OCI-LY7 (cell line): ENCODE measurements around the gene KCNQ2. TPM values are rescaled to one million over a fixed set of nuclear protein-coding genes. Genes with fewer than 3 reads are reported as not detected.

Experiments
- BruUV-seq: library from RNA; stranded (reverse); fragments of 400-500 nt; replicated peaks from 2 replicates; lab custom pipeline; 2021; lab: Mats Ljungman, UMichigan
- CTCF ChIA-PET: fragments of 300-600 bp; sonication (Branson Sonifier 250); formaldehyde crosslinking; loops from one replicate; lab custom pipeline; 2022; ENCODE audit warnings: antibody characterized with exemption; ENCODE audit not compliant: unreplicated experiment; lab: Charles Lee
- POLR2A ChIA-PET: fragments of 300-600 bp; sonication (Branson Sonifier 250); formaldehyde crosslinking; loops from one replicate; lab custom pipeline; 2022; ENCODE audit warnings: antibody characterized with exemption; lab: Charles Lee
- DNase-seq: peaks from one replicate; pipeline ENCODE4 v3.0.0-alpha.2; 2015; ENCODE audit warnings: low spot score
- H2AFZ ChIP-seq: fragments of 200-600 bp; sonication (generic), shearing (Covaris generic); 2 replicates; pipeline ENCODE4 v1.6.1; 2014; ENCODE audit warnings: mild to moderate bottlenecking, antibody characterized with exemption, low read length, moderate library complexity
- H3K27ac ChIP-seq: fragments of 200-600 bp; sonication (generic); 2 replicates; pipeline ENCODE4 v1.5.1; 2014; ENCODE audit warnings: mixed run types, low read depth, mild to moderate bottlenecking, moderate library complexity, low read length, inconsistent platforms; ENCODE audit not compliant: poor library complexity, severe bottlenecking
- H3K36me3 ChIP-seq: fragments of 200-600 bp; sonication (generic); 2 replicates; pipeline ENCODE4 v1.6.1; 2014; ENCODE audit warnings: mild to moderate bottlenecking, antibody characterized with exemption, low read length, moderate library complexity, mixed read lengths; ENCODE audit not compliant: insufficient read depth
- H3K4me1 ChIP-seq: fragments of 200-600 bp; sonication (generic); 2 replicates; pipeline ENCODE4 v1.5.1; 2014; ENCODE audit warnings: mild to moderate bottlenecking, low read length; ENCODE audit not compliant: insufficient read depth, poor library complexity, severe bottlenecking
- H3K4me2 ChIP-seq: fragments of 200-600 bp; sonication (generic); 2 replicates; pipeline ENCODE4 v1.6.1; 2014; ENCODE audit warnings: mild to moderate bottlenecking, low read length
- H3K4me3 ChIP-seq: fragments of 200-600 bp; sonication (generic); 2 replicates; pipeline ENCODE4 v1.5.1; 2014; ENCODE audit warnings: mild to moderate bottlenecking, low read depth, low read length; ENCODE audit not compliant: poor library complexity, severe bottlenecking
- H3K79me2 ChIP-seq: fragments of 200-600 bp; sonication (generic); 2 replicates; pipeline ENCODE4 v1.6.1; 2016; ENCODE audit warnings: low read depth, mild to moderate bottlenecking, low read length, moderate library complexity, mixed read lengths; ENCODE audit not compliant: insufficient read depth
- H3K9me2 ChIP-seq: fragments of 200-600 bp; sonication (generic); 2 replicates; pipeline ENCODE4 v1.6.1; 2016; ENCODE audit warnings: mild to moderate bottlenecking, low read length, mixed read lengths; ENCODE audit not compliant: insufficient read depth
- H3K9me3 ChIP-seq: fragments of 200-600 bp; sonication (generic); 2 replicates; pipeline ENCODE4 v1.6.1; 2014; ENCODE audit warnings: mild to moderate bottlenecking, mixed run types, low read length, mixed read lengths
- H4K20me1 ChIP-seq: fragments of 200-600 bp; sonication (generic); 2 replicates; pipeline ENCODE4 v1.6.1; 2014; ENCODE audit warnings: mild to moderate bottlenecking, antibody characterized with exemption, low read length, moderate library complexity, mixed read lengths; ENCODE audit not compliant: insufficient read depth
- CTCF ChIP-seq: fragments of 200-600 bp; sonication (generic); conservative IDR thresholded peaks from 2 replicates; pipeline ENCODE4 v1.5.1; 2014; ENCODE audit warnings: mild to moderate bottlenecking, antibody characterized with exemption, low read length, moderate library complexity, mixed read lengths
- EZH2phosphoT487 ChIP-seq: fragments of 200-600 bp; sonication (generic); IDR thresholded peaks from 2 replicates; pipeline ENCODE4 v1.6.1; 2018; ENCODE audit warnings: low read depth, borderline replicate concordance, mild to moderate bottlenecking, mixed run types, antibody characterized with exemption, low read length, moderate library complexity, mixed read lengths
- intact Hi-C: fragments of 100-400 bp; cut with micrococcal nuclease; formaldehyde crosslinking; loops from one replicate; pipeline ENCODE4 v1.10.0; 2022; ENCODE audit not compliant: unreplicated experiment
- total RNA-seq, 2 experiments: library from RNA; depleted of rRNA in 1 of 2; stranded (reverse); fragments of >200 nt in 1 of 2; shearing (Covaris generic) in 1 of 2; gene quantifications; 2 replicates each; pipeline ENCODE4 v1.2.3, GENCODE V29; 2014 to 2022

KCNQ2 gene
- total RNA-seq, 2 experiments from 2014 or later: not detected

GRCh38 chr20:63394920-63395455 is 77.5 kb downstream of the KCNQ2 start:
- no peaks in the 10 kb centered on the region for H4K20me1 ChIP-seq
- H3K4me3 ChIP-seq: no peak overlapping the region
- H3K4me1 ChIP-seq: no peaks in the 10 kb centered on the region
- BruUV-seq: no TSS peak
- H3K36me3 ChIP-seq: no peaks in the 10 kb centered on the region
- intact Hi-C loops: no loop called here
- no peak overlapping the region for H3K27ac ChIP-seq
- POLR2A ChIA-PET: no interaction called here
- no peaks in the 10 kb centered on the region for H3K79me2 ChIP-seq
- TF ChIP-seq EZH2phosphoT487: no peak
- no peak for TF ChIP-seq CTCF
- no peaks in the 10 kb centered on the region for H3K9me3 ChIP-seq
- H3K9me2 ChIP-seq: no peaks in the 10 kb centered on the region
- no peak for DNase-seq
- H2AFZ ChIP-seq: no peak overlapping the region
- no peak overlapping the region for H3K4me2 ChIP-seq
- CTCF ChIA-PET: no interaction called here

GRCh38 chr20:63394069-63394919 is 78.2 kb downstream of the KCNQ2 start:
- Histone ChIP-seq H3K27ac (no peak overlapping the region), H3K9me2 (no peaks in the 10 kb centered on the region), H3K4me3 (no peak overlapping the region), H3K9me3 (no peaks in the 10 kb centered on the region), H2AFZ (no peak overlapping the region), H4K20me1 (no peaks in the 10 kb centered on the region), H3K79me2 (no peaks in the 10 kb centered on the region), H3K4me2 (no peak overlapping the region), H3K36me3 (no peaks in the 10 kb centered on the region), H3K4me1 (no peaks in the 10 kb centered on the region)
- ChIA-PET POLR2A (no interaction called here), CTCF (no interaction called here)
- no peak for DNase-seq
- intact Hi-C loops: no loop called here
- TF ChIP-seq EZH2phosphoT487: no peak
- no TSS peak for BruUV-seq

GRCh38 chr20:63393566-63393965 is 78.9 kb downstream of the KCNQ2 start:
- intact Hi-C loops: no loop called here
- BruUV-seq: no TSS peak
- no peaks in the 10 kb centered on the region for H3K4me1 ChIP-seq
- H3K4me3 ChIP-seq: no peak overlapping the region
- no peak for DNase-seq
- H2AFZ ChIP-seq: no peak overlapping the region
- no peak overlapping the region for H3K4me2 ChIP-seq
- H3K9me2 ChIP-seq: no peaks in the 10 kb centered on the region
- H3K9me3 ChIP-seq: no peaks in the 10 kb centered on the region
- ChIA-PET POLR2A (no interaction called here), CTCF (no interaction called here)
- no peaks in the 10 kb centered on the region for H4K20me1 ChIP-seq
- H3K36me3 ChIP-seq: no peaks in the 10 kb centered on the region
- TF ChIP-seq CTCF (no peak), EZH2phosphoT487 (no peak)
- no peaks in the 10 kb centered on the region for H3K79me2 ChIP-seq
- H3K27ac ChIP-seq: no peak overlapping the region
